CD4-positive, alpha-beta T cell treated with Interleukin-17A for 1 hour (primary cell): ENCODE results near the gene ST6GALNAC6.

Experiments
- DNase-seq: peaks from one replicate; pipeline ENCODE4 v3.0.0-alpha.2; 2020

The ST6GALNAC6 gene

GRCh38 chr9:127915801-127916719 is 16.7 kb upstream of the ST6GALNAC6 start:
- peak; percentile 67 for DNase-seq

DNA sequence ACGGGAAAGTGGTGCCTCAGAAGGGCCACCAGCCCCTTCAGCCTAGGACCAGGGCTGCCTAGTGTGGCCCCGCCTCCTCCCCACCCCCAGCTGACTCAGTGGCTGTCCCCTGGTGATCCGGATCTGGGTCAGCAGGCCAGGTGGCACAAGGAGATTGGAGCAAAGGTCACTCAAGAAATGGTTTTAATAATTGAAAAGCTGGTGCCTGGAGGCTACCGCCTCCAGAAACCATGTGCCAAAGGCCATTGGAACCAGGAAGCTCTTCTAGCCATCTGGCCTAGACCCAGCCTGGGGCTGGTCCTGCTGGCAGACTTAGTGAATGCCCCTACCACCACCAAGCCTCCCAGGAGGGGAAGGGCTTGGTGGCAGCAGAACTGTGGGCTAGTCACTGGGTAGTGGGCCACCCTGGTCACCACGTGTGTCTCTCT is 15.9 kb upstream of the ST6GALNAC6 start:
- no peak for DNase-seq

- DNase-seq = no peak
Measured at GRCh38 chr9:127913682-127914081, 14.3 kb upstream of the ST6GALNAC6 start.

DNA sequence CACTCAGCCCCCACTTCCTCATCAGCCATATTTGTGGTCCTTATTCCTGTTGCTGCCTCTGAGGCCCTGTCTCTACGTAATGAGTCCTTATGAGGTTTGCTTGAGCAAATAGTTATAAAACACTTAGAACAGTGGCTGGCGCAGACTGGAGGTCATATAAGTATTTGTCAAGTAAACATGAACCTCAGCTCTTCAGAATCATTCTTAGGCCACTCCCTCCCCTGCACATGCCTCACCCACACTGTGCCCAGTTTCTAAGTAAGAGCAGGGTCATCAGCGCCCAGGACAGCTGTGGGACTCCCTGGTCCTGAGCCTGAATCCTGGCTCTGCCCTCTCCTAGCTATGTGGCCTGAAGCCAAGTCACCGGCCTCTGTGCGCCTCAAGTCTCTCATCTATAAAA is 13.5 kb upstream of the ST6GALNAC6 start:
- DNase-seq = no peak

DNA sequence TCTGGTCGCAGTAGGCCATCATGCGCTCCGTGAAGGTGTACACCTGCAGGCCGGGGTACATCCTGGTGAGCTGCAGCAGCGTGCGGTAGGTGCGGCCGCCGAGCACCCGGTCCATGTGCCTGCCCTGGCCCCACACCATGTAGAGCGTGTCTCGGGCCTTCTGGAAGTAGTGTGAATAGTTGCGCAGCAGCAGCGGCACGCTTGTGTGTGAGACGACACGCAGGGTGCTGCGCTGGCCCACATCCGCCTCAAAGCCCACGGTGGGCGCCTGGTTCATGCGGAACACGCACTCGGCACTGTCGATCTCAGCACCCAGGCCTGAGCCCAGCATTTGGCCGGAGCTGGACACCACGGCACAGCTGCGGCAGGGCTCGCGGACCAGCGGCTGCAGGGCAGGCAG is 12.9 kb upstream of the ST6GALNAC6 start:
- DNase-seq = no peak

GRCh38 chr9:127910613-127911205 is 11.3 kb upstream of the ST6GALNAC6 start:
- DNase-seq = no peak

- DNase-seq = no peak
Measured at GRCh38 chr9:127909839-127910273, 10.5 kb upstream of the ST6GALNAC6 start.

DNA sequence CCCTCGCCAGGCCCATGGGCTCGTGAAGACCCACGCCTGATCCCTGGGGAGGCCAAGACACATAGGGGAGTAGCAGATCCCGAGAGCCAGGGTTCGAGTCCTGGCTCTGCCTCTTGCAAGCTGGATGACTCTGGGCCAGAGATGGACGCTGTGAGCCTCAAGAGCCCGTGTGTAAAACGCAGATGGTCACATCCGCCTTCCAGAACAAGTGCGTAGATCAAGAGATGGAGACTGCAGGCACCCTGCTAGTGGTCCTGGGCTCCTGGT is 9.2 kb upstream of the ST6GALNAC6 start:
- no peak for DNase-seq

DNA sequence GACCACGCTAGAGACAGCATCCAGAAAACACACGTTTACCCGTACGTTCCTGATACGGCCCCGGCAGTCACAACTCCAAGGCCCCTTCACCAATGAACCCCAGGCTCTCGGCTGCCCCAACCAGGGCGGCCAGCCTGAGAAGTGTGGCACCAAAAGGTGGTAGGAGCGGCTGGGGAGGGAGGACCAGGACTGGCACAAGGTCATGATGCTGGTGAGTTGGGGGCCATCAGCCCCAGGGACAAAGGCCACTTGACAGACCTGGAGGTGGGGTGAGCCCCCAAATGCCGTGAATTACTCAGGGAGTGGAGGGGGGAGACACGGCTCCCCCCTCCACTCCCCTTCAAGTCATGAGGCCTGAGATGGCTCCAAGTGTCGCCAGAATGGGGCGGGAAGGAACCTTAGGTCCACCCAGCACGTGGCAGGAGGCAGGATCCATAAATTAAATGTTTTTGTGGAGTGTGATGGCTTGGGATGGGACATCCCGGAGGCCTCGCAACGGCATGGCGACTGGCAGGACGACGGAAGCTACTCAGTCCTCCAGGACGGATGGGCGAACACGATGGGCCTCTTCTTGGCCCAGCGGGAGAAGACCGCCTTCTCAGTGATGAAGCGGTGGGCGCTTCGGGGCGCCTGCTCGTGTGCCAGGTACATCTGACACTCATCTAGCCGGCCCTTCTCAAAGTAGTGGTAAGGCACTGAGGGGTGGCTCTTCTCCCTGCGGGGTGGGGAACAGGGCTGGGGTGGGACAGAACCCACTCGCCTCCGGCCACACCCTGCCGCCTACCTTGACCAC is 8.7 kb upstream of the ST6GALNAC6 start:
- DNase-seq = no peak

DNA sequence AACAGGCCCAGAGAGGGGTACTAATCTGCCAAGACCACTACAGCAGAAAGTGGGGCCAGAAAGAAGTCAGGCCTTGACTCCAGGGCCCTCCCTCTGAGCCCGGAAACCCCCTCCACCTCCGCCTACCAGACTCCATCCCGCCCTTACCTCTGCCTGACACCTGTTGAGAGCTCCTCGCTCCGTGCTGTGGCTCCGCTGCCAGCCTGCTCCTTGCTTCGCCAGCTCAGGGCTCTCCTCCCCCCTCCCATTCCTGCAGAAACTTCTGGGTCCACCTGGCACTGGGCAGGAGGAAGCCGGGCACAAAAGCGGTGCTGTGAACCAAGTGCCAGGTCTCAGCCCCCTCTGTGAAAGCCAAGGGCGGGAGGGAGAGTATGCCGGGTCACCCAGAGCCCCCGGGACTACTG is 6.4 kb upstream of the ST6GALNAC6 start:
- peak; percentile 85 for DNase-seq

GRCh38 chr9:127905004-127905728 is 5.8 kb upstream of the ST6GALNAC6 start:
- DNase-seq = peak; percentile 80

DNA sequence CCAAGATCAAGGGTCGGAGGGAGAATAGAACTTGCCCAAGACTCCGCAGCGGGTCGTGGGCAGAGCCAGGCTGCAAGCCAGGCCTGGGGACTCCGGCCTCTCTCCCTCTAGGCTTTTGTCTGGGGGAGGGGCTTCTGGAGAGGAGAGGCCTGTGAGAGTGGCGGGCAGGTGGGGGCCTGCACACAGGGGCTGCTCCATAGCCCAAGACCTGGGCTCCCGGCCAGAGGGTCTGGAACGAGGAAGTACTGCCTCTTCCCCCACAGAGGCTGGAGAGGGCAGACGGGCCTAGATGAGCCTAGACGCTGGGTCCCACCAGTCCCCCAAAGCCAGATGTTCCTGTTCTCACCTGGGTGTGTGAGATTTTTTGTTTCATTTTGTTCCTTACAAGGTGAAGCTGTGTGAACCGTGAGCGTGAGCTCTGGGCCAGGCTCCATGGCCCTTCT is 5.2 kb upstream of the ST6GALNAC6 start:
- DNase-seq = peak; percentile 28

DNA sequence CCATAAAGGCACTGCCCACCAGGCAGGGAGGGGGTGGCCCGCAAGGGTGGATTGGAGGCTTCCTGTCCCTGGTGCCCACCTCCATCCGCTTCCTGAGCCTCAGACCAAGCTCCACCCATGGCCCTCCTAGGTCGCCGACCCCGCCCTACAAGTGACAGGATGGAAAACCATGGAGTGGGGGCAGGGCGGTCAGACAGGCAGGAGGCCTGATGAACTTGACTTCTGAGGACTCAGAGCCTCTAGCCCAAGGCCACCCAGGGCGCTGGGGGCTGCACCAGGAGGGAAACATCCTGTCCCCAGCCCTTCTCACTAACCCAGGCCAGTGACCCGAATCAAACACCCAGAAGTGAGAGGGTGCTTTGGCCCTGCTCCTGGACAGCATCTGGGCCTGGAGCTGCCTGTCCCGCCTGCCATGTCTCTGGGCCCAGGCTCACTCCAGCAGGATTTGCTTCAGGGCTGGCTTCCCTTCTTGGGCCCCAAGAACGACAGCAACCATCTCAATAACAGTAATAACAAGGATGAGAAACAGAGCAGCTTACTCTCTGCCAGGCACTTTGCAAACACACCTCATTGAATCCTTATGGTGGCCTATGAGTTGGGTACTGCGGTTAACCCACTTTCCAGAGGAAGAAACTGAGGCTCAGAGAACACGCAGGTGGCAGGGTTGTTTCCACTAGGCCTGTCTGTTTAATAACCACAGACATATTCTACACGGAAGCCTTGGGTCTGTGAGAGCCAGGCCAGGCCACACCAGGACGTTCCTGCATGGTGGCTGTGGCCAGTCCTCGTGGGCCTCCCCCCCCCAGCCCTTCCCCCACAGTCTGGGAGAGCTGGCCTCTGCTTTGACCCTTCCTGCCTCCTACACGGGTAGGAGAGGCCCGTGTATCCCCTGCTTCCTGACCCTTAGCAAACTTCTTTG is 4.4 kb upstream of the ST6GALNAC6 start:
- DNase-seq = peak; percentile 75

DNA sequence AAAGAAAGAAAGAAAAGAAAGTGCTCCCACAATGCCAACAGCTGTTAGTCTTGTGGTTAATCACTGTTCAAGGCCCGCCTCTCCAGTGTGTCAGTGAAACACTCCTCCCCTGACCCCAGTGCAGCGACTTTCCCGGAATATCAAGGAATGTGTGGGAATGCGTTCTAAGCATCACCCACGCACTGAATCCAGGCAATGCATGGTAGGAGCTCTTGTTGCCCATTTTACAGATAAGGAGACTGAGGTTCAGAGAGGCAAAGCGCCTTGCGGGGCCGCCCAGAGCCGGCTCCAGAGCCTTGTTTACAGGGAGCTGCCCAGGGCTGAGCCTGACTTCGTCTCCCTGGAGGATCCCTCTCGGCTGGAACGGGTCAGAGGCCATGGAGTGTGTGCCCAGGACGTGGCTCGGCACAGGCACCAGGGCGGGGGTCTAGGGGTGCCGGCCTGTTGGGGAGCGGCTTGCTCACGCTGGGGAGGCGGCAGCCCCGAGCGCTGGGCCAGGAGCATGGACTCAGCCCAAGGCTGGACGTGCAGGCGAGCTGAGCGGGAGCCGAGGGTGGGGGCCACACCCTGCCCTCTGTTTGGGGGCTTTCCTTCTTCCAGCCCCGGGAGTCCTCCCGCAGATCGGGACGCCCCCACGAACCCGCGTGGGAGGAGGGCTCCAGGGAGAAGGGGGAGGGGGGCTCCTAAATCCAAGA is 823 bp downstream of the ST6GALNAC6 start:
- DNase-seq = no peak

DNA sequence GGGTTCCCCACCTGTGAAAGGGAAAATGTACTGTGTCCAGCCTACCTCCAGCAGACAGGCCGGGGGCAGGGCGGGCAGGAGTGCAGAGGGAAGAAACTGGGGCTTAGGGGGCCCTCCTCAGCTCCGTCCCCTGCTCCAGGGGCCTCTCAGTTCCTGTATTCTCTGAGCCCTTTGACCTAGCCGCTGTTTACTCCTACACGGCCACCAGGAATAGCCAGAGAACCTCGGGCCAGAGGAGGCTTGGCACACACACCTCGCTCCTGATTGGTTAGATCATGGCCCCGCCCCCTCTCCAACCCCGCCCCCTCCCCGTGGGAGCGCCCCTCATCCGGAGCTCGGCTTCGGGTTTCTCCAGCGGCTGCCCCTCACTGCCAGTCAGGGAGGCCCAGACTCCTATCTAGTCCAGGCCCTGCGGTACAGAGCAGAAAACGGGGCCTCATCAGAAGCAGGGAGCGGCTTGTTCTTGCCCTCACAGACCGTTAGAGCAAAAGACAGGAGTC is 2.2 kb downstream of the ST6GALNAC6 start:
- peak; percentile 31 for DNase-seq

GRCh38 chr9:127896395-127897192 is 2.8 kb downstream of the ST6GALNAC6 start:
- DNase-seq = no peak

DNA sequence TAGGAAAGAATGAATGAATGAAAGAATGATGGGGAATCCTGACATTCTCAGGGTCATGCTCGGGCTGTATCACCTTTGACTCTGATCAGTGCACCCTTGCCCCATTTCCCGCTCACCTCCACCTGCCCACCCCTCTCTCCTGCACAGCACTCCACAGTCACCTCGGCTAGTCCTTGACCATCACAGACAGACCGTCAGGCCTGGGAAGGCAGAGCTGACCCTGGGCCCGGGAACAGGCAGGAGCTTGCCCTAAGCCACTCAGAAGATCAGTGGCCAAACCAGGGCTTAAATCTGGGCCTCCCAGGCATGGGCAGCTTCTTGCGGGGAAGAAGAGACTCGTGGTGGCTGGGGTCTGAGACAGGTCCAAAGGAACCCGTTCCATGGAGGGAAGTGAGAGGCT is 3.6 kb downstream of the ST6GALNAC6 start:
- DNase-seq = no peak

- DNase-seq = no peak
Measured at GRCh38 chr9:127893392-127893791, 6.0 kb downstream of the ST6GALNAC6 start.

DNA sequence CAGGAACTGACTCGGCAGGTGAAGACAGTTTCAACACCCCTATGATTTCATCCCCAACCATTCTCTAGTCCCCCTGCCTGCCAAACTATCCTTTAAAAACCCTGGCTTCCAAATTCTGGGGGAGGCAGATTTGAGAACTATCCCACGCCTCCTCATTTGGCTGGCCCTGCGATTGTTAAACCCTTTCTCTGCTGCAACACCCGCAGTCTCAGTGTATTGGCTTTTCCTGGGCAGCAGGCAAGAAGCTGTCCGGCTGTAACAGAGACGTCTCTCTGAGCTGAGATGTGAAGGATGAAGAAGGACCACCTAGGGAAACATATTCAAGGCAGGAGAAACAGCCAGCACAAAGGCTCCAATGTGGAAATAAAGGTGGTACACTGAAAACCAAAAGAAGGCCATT is 6.6 kb downstream of the ST6GALNAC6 start:
- DNase-seq = no peak

DNA sequence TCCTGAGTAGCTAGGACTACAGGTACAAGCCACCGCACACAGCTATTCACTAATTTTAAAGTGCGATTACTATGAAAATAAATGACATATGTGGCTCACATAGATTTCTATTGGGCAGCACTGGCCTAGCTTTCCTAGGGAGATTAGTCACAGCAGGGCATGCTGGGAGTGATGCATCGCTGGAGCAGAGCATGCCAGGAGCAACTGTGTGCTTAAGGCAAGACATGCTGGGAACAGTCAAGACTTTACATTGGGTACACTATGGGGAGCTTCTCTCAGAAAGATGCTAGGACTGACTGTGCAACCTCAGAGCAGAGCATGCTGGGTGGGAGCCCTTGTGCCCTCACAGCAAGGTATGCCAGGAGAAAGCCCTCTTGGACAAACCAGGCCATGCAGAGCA is 9.3 kb downstream of the ST6GALNAC6 start:
- DNase-seq = no peak
